HEK293 (cell line): ENCODE data around the gene ERBB2.

Source experiments
- BCL11B ChIP-seq: fragments of 450-650 bp; formaldehyde crosslinking; IDR thresholded peaks from 2 replicates; pipeline ENCODE4 v1.5.1; 2016; ENCODE audit warnings: low read depth, missing biosample characterization, missing genetic modification characterization
- HOXD13 ChIP-seq: sonication (generic); formaldehyde crosslinking; IDR thresholded peaks from 2 replicates; pipeline ENCODE4 v1.8.0; 2022; ENCODE audit warnings: missing genetic modification reagents, borderline replicate concordance
- MZF1 ChIP-seq: fragments of 450-650 bp; formaldehyde crosslinking; IDR thresholded peaks from 2 replicates; pipeline ENCODE4 v1.5.1; 2017; ENCODE audit warnings: missing biosample characterization, missing genetic modification characterization, borderline replicate concordance
- SALL2 ChIP-seq: fragments of 450-650 bp; formaldehyde crosslinking; IDR thresholded peaks from 2 replicates; pipeline ENCODE4 v1.5.0; 2017; ENCODE audit warnings: missing biosample characterization, mild to moderate bottlenecking, missing genetic modification characterization, borderline replicate concordance
- SCRT1 ChIP-seq: fragments of 450-650 bp; formaldehyde crosslinking; IDR thresholded peaks from 2 replicates; pipeline ENCODE4 v1.5.1; 2016; ENCODE audit warnings: missing biosample characterization, missing genetic modification characterization, borderline replicate concordance
- SP7 ChIP-seq: fragments of 450-650 bp; formaldehyde crosslinking; IDR thresholded peaks from 2 replicates; pipeline ENCODE4 v1.5.1; 2016; ENCODE audit warnings: missing biosample characterization, missing genetic modification characterization
- WT1 ChIP-seq: fragments of 450-650 bp; formaldehyde crosslinking; IDR thresholded peaks from 2 replicates; pipeline ENCODE4 v1.5.1; 2016; ENCODE audit warnings: missing biosample characterization, missing genetic modification characterization
- ZBTB20 ChIP-seq: fragments of 450-650 bp; formaldehyde crosslinking; IDR thresholded peaks from 2 replicates; pipeline ENCODE4 v1.5.1; 2016; ENCODE audit warnings: missing biosample characterization, missing genetic modification characterization
- ZNF114 ChIP-seq: fragments of 450-650 bp; formaldehyde crosslinking; IDR thresholded peaks from 2 replicates; pipeline ENCODE4 v1.5.0; 2017; ENCODE audit warnings: missing biosample characterization, missing genetic modification characterization
- ZNF121 ChIP-seq: fragments of 450-650 bp; formaldehyde crosslinking; IDR thresholded peaks from 2 replicates; pipeline ENCODE4 v1.5.1; 2016; ENCODE audit warnings: missing biosample characterization, missing genetic modification characterization
- ZNF155 ChIP-seq: fragments of 450-650 bp; formaldehyde crosslinking; IDR thresholded peaks from 2 replicates; pipeline ENCODE4 v1.5.1; 2016; ENCODE audit warnings: missing biosample characterization, missing genetic modification characterization
- ZNF169 ChIP-seq: fragments of 450-650 bp; formaldehyde crosslinking; IDR thresholded peaks from 2 replicates; pipeline ENCODE4 v1.5.1; 2016; ENCODE audit warnings: missing biosample characterization, missing genetic modification characterization
- ZNF23 ChIP-seq: fragments of 450-650 bp; formaldehyde crosslinking; IDR thresholded peaks from 2 replicates; pipeline ENCODE4 v1.5.1; 2016; ENCODE audit warnings: missing biosample characterization, missing genetic modification characterization, borderline replicate concordance
- ZNF24 ChIP-seq: fragments of 450-650 bp; formaldehyde crosslinking; IDR thresholded peaks from 2 replicates; pipeline ENCODE4 v1.5.1; 2016; ENCODE audit warnings: missing biosample characterization, missing genetic modification characterization
- ZNF266 ChIP-seq: fragments of 450-650 bp; formaldehyde crosslinking; IDR thresholded peaks from 2 replicates; pipeline ENCODE4 v1.5.1; 2016; ENCODE audit warnings: missing biosample characterization, missing genetic modification characterization, low read depth
- ZNF274 ChIP-seq, 2 experiments: fragments of 200-500 bp in 1 of 2; fragments of 450-650 bp in 1 of 2; sonication (Bioruptor generic) in 1 of 2; formaldehyde crosslinking in 1 of 2; IDR thresholded peaks; 2 replicates each; pipeline versions ENCODE4 v1.5.1 to v1.6.1; 2014 to 2016; ENCODE audit warnings: borderline replicate concordance in 1 of 2, inconsistent platforms in 1 of 2, low read length in 1 of 2, missing biosample characterization in 1 of 2, missing genetic modification characterization in 1 of 2
- ZNF292 ChIP-seq: fragments of 450-650 bp; formaldehyde crosslinking; IDR thresholded peaks from 2 replicates; pipeline ENCODE4 v1.5.1; 2016; ENCODE audit warnings: low read depth, missing biosample characterization, missing genetic modification characterization, borderline replicate concordance
- ZNF302 ChIP-seq: fragments of 450-650 bp; formaldehyde crosslinking; IDR thresholded peaks from 2 replicates; pipeline ENCODE4 v1.5.1; 2016; ENCODE audit warnings: missing biosample characterization, missing genetic modification characterization, low read depth
- ZNF558 ChIP-seq: fragments of 450-650 bp; formaldehyde crosslinking; IDR thresholded peaks from 2 replicates; pipeline ENCODE4 v1.5.1; 2016; ENCODE audit warnings: missing biosample characterization, missing genetic modification characterization
- ZNF600 ChIP-seq: fragments of 450-650 bp; formaldehyde crosslinking; IDR thresholded peaks from 2 replicates; pipeline ENCODE4 v1.5.1; 2016; ENCODE audit warnings: missing biosample characterization, missing genetic modification characterization
- ZNF624 ChIP-seq: fragments of 450-650 bp; formaldehyde crosslinking; IDR thresholded peaks from 2 replicates; pipeline ENCODE4 v1.5.1; 2017; ENCODE audit warnings: missing biosample characterization, missing genetic modification characterization
- ZNF626 ChIP-seq: fragments of 450-650 bp; sonication (Bioruptor Pico); formaldehyde crosslinking; IDR thresholded peaks from 2 replicates; pipeline ENCODE4 v1.5.1; 2018; ENCODE audit warnings: missing biosample characterization, missing genetic modification characterization, inconsistent platforms
- ZNF701 ChIP-seq: fragments of 450-650 bp; formaldehyde crosslinking; IDR thresholded peaks from 2 replicates; pipeline ENCODE4 v1.5.1; 2016; ENCODE audit warnings: missing biosample characterization, missing genetic modification characterization
- ZNF843 ChIP-seq: fragments of 450-650 bp; formaldehyde crosslinking; IDR thresholded peaks from 2 replicates; pipeline ENCODE4 v1.5.1; 2016; ENCODE audit warnings: missing biosample characterization, missing genetic modification characterization
- ZSCAN16 ChIP-seq: fragments of 450-650 bp; formaldehyde crosslinking; IDR thresholded peaks from 2 replicates; pipeline ENCODE4 v1.5.1; 2016; ENCODE audit warnings: missing biosample characterization, missing genetic modification characterization
- ZSCAN23 ChIP-seq: fragments of 450-650 bp; formaldehyde crosslinking; IDR thresholded peaks from 2 replicates; pipeline ENCODE4 v1.5.1; 2016; ENCODE audit warnings: missing biosample characterization, missing genetic modification characterization
- TF ChIP-seq, protein P1 (sequence below): fragments of 450-650 bp; formaldehyde crosslinking; IDR thresholded peaks from 2 replicates; pipeline ENCODE4 v1.5.1; 2016; ENCODE audit warnings: missing biosample characterization, missing genetic modification characterization, borderline replicate concordance
- TF ChIP-seq, protein P2 (sequence below): fragments of 450-650 bp; formaldehyde crosslinking; IDR thresholded peaks from 2 replicates; pipeline ENCODE4; 2016; ENCODE audit warnings: missing biosample characterization, missing genetic modification characterization
- TF ChIP-seq, protein P3 (sequence below): fragments of 450-650 bp; formaldehyde crosslinking; IDR thresholded peaks from 2 replicates; pipeline ENCODE4 v1.5.1; 2017; ENCODE audit warnings: missing biosample characterization, missing genetic modification characterization
- TF ChIP-seq, protein P4 (sequence below): fragments of 450-650 bp; formaldehyde crosslinking; IDR thresholded peaks from 2 replicates; pipeline ENCODE4 v1.5.1; 2016; ENCODE audit warnings: missing biosample characterization, missing genetic modification characterization
- TF ChIP-seq, protein P5 (sequence below): fragments of 450-650 bp; formaldehyde crosslinking; IDR thresholded peaks from 2 replicates; pipeline ENCODE4 v1.5.1; 2016; ENCODE audit warnings: missing biosample characterization, missing genetic modification characterization
- TF ChIP-seq, protein P6 (sequence below): fragments of 450-650 bp; formaldehyde crosslinking; IDR thresholded peaks from 2 replicates; pipeline ENCODE4 v1.5.1; 2017; ENCODE audit warnings: missing biosample characterization, missing genetic modification characterization

The ERBB2 gene

DNA sequence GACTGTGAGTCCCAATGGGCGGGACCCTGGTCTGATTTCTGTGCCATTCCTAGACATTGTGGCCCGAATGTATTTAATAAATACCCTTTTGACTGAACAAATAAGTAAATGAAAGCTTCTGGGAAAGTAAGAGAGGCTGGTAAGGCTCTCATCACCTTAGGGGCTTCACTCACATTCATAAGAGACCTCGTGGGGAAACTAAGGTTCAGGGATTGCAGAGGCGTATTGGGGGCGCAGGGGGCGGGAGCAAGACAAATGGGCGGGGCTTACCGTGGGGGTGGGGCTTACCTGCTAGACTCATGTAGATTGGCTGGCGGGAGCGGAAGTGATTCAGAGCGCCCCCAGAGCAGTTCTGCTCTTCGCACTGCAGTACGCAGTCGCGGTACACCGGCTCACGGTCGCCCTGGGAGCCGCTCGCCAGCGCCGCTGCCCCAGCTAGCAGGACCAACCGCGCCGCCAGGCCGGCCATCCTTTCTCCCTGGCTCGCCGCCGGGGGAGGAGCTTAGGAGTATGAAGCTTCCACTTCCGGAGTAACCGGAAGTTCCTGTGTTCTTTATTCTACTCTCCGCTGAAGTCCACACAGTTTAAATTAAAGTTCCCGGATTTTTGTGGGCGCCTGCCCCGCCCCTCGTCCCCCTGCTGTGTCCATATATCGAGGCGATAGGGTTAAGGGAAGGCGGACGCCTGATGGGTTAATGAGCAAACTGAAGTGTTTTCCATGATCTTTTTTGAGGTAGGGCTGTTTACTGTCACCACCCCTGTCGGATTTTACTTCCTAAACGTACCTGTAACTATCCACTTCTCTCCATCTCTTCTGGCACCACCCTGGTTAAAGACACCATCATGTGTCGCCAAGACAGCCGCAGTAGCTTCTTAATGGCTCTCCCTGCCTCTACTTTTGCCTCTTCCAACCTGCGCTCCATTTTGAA lies 12.1 kb upstream of the ERBB2 start, which contains the start of gene PGAP3 (continued):
- TF ChIP-seq, protein P1, sequence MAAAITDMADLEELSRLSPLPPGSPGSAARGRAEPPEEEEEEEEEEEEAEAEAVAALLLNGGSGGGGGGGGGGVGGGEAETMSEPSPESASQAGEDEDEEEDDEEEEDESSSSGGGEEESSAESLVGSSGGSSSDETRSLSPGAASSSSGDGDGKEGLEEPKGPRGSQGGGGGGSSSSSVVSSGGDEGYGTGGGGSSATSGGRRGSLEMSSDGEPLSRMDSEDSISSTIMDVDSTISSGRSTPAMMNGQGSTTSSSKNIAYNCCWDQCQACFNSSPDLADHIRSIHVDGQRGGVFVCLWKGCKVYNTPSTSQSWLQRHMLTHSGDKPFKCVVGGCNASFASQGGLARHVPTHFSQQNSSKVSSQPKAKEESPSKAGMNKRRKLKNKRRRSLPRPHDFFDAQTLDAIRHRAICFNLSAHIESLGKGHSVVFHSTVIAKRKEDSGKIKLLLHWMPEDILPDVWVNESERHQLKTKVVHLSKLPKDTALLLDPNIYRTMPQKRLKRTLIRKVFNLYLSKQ (tag by site-specific recombination): no peak
- TF ChIP-seq HOXD13 (CRISPR knock-in tag): no peak
- no peak for TF ChIP-seq ZNF23
- TF ChIP-seq, protein P2, sequence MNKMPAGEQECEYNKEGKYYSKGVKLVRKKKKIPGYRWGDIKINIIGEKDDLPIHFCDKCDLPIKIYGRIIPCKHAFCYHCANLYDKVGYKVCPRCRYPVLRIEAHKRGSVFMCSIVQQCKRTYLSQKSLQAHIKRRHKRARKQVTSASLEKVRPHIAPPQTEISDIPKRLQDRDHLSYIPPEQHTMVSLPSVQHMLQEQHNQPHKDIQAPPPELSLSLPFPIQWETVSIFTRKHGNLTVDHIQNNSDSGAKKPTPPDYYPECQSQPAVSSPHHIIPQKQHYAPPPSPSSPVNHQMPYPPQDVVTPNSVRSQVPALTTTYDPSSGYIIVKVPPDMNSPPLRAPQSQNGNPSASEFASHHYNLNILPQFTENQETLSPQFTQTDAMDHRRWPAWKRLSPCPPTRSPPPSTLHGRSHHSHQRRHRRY: no peak
- no peak for TF ChIP-seq ZNF292 (tag by site-specific recombination)
- no peak for TF ChIP-seq ZNF624 (tag by site-specific recombination)
- no peak for TF ChIP-seq ZSCAN23 (tag by site-specific recombination)
- TF ChIP-seq ZNF24 (tag by site-specific recombination): peak; percentile 44; the same call in 1 of the 2 replicates
- no peak for TF ChIP-seq ZNF121 (tag by site-specific recombination)
- no peak for TF ChIP-seq MZF1 (tag by site-specific recombination)
- TF ChIP-seq, protein P3, sequence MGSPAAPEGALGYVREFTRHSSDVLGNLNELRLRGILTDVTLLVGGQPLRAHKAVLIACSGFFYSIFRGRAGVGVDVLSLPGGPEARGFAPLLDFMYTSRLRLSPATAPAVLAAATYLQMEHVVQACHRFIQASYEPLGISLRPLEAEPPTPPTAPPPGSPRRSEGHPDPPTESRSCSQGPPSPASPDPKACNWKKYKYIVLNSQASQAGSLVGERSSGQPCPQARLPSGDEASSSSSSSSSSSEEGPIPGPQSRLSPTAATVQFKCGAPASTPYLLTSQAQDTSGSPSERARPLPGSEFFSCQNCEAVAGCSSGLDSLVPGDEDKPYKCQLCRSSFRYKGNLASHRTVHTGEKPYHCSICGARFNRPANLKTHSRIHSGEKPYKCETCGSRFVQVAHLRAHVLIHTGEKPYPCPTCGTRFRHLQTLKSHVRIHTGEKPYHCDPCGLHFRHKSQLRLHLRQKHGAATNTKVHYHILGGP (tag by site-specific recombination): no peak
- no peak for TF ChIP-seq ZNF626 (tag by site-specific recombination)
- TF ChIP-seq, protein P4, sequence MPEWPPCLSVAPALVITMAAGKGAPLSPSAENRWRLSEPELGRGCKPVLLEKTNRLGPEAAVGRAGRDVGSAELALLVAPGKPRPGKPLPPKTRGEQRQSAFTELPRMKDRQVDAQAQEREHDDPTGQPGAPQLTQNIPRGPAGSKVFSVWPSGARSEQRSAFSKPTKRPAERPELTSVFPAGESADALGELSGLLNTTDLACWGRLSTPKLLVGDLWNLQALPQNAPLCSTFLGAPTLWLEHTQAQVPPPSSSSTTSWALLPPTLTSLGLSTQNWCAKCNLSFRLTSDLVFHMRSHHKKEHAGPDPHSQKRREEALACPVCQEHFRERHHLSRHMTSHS: no peak
- no peak for TF ChIP-seq ZNF558 (tag by site-specific recombination)
- TF ChIP-seq SP7 (tag by site-specific recombination): peak; percentile 58; the same call in 1 of the 2 replicates
- no peak for TF ChIP-seq WT1 (tag by site-specific recombination)
- TF ChIP-seq BCL11B (tag by site-specific recombination): no peak
- TF ChIP-seq ZNF600 (tag by site-specific recombination): no peak
- no peak for TF ChIP-seq ZNF114
- no peak for TF ChIP-seq ZNF274 (IDR thresholded peaks at IDR 0.05; ENCODE audit: low read length)
- no peak for TF ChIP-seq ZNF274 (tag by site-specific recombination; IDR thresholded peaks at IDR 0.05; ENCODE audit: borderline replicate concordance)
- no peak for TF ChIP-seq SCRT1 (tag by site-specific recombination)
- TF ChIP-seq ZNF169 (tag by site-specific recombination): no peak
- no peak for TF ChIP-seq ZNF302 (tag by site-specific recombination)
- TF ChIP-seq, protein P5, sequence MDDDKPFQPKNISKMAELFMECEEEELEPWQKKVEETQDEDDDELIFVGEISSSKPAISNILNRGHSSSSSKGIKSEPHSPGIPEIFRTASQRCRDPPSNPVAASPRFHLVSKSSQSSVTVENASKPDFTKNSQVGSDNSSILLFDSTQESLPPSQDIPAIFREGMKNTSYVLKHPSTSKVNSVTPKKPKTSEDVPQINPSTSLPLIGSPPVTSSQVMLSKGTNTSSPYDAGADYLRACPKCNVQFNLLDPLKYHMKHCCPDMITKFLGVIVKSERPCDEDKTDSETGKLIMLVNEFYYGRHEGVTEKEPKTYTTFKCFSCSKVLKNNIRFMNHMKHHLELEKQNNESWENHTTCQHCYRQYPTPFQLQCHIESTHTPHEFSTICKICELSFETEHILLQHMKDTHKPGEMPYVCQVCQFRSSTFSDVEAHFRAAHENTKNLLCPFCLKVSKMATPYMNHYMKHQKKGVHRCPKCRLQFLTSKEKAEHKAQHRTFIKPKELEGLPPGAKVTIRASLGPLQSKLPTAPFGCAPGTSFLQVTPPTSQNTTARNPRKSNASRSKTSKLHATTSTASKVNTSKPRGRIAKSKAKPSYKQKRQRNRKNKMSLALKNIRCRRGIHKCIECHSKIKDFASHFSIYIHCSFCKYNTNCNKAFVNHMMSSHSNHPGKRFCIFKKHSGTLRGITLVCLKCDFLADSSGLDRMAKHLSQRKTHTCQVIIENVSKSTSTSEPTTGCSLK: no peak
- TF ChIP-seq, protein P6, sequence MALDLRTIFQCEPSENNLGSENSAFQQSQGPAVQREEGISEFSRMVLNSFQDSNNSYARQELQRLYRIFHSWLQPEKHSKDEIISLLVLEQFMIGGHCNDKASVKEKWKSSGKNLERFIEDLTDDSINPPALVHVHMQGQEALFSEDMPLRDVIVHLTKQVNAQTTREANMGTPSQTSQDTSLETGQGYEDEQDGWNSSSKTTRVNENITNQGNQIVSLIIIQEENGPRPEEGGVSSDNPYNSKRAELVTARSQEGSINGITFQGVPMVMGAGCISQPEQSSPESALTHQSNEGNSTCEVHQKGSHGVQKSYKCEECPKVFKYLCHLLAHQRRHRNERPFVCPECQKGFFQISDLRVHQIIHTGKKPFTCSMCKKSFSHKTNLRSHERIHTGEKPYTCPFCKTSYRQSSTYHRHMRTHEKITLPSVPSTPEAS (tag by site-specific recombination): no peak
- no peak for TF ChIP-seq ZNF266 (tag by site-specific recombination)
- TF ChIP-seq SALL2 (tag by site-specific recombination): no peak
- TF ChIP-seq ZNF155 (tag by site-specific recombination): no peak
- peak; percentile 44; the same call in 1 of the 2 replicates for TF ChIP-seq ZNF843 (tag by site-specific recombination)
- TF ChIP-seq ZBTB20: peak; percentile 26; the same call in 1 of the 2 replicates
- TF ChIP-seq ZSCAN16 (tag by site-specific recombination): no peak
- TF ChIP-seq ZNF701 (tag by site-specific recombination): no peak
